HG02610 (cell line): ENCODE data around the gene RABGAP1.

ENCODE experiments used
- ATAC-seq: cut with Tn5 transposase; IDR thresholded peaks from one replicate; pipeline ENCODE4 v1.9.1; 2021; ENCODE audit warnings: mild to moderate bottlenecking, moderate library complexity; ENCODE audit not compliant: unreplicated experiment

Gene RABGAP1

GRCh38 chr9:123074628-123075027 lies 133.8 kb downstream of the RABGAP1 start:
- ATAC-seq, result no peak

GRCh38 chr9:123080444-123080843 lies 139.6 kb downstream of the RABGAP1 start:
- no peak for ATAC-seq

- no peak for ATAC-seq
Observed at GRCh38 chr9:123081824-123082223, 141.0 kb downstream of the RABGAP1 start.

GRCh38 chr9:123083680-123084079 lies 142.9 kb downstream of the RABGAP1 start:
- no peak for ATAC-seq

GRCh38 chr9:123084256-123084655 lies 143.4 kb downstream of the RABGAP1 start:
- ATAC-seq, result no peak

GRCh38 chr9:123085916-123086315 lies 145.1 kb downstream of the RABGAP1 start:
- ATAC-seq, result no peak

GRCh38 chr9:123087359-123087888 lies 146.6 kb downstream of the RABGAP1 start:
- no peak for ATAC-seq

GRCh38 chr9:123089040-123089439 lies 148.2 kb downstream of the RABGAP1 start:
- ATAC-seq, result no peak

GRCh38 chr9:123089790-123090189 lies 149.0 kb downstream of the RABGAP1 start:
- no peak for ATAC-seq

- ATAC-seq, result no peak
Observed at GRCh38 chr9:123090198-123090896, 149.5 kb downstream of the RABGAP1 start.

- ATAC-seq, result no peak
Observed at GRCh38 chr9:123090956-123091355, 150.1 kb downstream of the RABGAP1 start.

- no peak for ATAC-seq
Observed at GRCh38 chr9:123091459-123091858, 150.6 kb downstream of the RABGAP1 start.

GRCh38 chr9:123093141-123093540 lies 152.3 kb downstream of the RABGAP1 start:
- ATAC-seq, result no peak

GRCh38 chr9:123096987-123097386 lies 156.2 kb downstream of the RABGAP1 start:
- ATAC-seq, result no peak

- ATAC-seq, result no peak
Observed at GRCh38 chr9:123097430-123098095, 156.7 kb downstream of the RABGAP1 start.

- no peak for ATAC-seq
Observed at GRCh38 chr9:123098096-123098459, 157.3 kb downstream of the RABGAP1 start.

GRCh38 chr9:123099042-123099441 lies 158.2 kb downstream of the RABGAP1 start:
- no peak for ATAC-seq

GRCh38 chr9:123099548-123099947 lies 158.7 kb downstream of the RABGAP1 start:
- ATAC-seq, result no peak

- ATAC-seq, result no peak
Observed at GRCh38 chr9:123102375-123103113, 161.7 kb downstream of the RABGAP1 start.

- no peak for ATAC-seq
Observed at GRCh38 chr9:123104807-123105206, 164.0 kb downstream of the RABGAP1 start.

- ATAC-seq, result no peak
Observed at GRCh38 chr9:123105490-123105889, 164.7 kb downstream of the RABGAP1 start.
